ENCODE data around the gene PCYT1B.
"Not testable (repeated sequence)": the region's sequence is repeated elsewhere in the genome, so short reads cannot be mapped to it uniquely, and the experiment has no call there.

PCYT1B gene

DNA sequence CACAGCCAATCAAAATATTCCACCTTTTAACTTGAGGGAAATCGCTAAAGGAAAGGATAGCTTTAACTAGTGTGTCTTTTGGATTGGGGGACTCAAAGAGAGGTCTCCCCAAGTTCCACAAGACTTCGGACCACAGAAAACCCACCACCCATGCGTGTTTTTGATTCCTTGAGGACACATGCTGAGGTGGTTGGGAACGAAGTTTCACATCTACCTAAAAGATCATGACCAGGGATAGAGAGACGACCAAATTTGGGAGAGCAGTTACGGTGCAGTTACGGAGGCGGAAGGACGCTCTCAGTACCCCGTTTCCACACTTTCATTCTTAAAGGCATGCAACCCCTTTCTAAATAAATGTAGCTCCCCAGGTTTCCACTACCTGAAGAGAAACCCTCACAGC lies 1.1 kb downstream of the PCYT1B start:
- DNase-seq (ENCODE audit: low spot score) = no peak

DNA sequence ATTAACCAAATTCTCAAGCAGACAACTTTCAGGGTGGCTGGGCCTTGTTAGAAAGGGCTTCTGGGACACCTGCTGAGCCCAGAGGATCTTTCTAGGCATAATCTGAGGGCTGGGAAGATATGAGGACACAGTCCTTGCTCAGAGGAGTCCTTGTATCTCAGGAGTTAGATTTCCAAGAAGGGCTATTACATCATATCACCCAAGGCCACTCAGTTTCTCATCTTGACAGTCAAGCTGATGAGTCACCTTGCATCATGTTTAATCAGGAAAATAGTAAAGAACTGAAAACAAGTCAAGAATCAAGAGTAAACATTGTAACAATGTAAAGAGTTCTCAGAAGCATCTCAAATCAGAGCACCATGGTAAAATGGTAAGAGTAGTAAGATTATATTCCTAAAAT lies 4.0 kb downstream of the PCYT1B start:
- no peak for DNase-seq (ENCODE audit: low spot score)

DNA sequence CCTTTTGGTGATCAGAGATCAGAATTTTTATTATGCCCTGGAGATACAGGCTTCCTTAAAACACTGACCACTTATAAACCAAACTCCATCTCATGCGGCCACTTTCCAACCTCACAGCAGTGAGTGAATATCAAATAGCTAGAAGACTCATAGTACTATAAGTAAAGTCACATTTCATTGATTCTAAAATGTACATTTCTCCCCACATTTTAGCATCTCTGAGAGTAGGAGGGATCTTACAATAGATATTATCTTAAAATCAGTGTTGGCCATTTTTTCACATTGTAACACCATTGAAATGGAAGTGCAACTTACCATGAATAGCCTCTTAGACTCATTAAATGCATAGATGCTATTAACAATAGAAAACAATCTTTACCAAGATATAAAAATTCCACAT lies 17.4 kb downstream of the PCYT1B start:
- no peak for DNase-seq (ENCODE audit: low spot score)

DNA sequence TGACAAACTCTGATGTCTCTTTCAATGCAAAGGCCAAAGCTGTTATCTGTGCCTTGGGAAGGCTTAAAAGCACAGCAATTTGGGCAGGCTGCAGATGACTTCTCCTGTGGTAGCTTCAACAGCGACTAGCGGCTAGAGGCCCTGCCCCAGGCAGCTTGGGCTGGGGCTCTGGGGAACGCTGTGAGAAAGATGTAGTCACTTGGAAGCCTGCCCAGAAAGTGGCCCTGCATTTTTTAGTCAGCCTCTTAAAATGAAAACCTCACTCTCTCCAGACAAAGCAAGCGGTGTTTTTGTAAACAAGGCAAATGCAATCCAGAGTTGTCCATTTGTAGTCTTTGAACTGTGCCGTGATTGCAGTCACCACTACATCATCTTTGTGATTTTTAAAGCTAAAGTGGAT lies 27.5 kb downstream of the PCYT1B start:
- peak; percentile 47 for DNase-seq (ENCODE audit: low spot score)

DNA sequence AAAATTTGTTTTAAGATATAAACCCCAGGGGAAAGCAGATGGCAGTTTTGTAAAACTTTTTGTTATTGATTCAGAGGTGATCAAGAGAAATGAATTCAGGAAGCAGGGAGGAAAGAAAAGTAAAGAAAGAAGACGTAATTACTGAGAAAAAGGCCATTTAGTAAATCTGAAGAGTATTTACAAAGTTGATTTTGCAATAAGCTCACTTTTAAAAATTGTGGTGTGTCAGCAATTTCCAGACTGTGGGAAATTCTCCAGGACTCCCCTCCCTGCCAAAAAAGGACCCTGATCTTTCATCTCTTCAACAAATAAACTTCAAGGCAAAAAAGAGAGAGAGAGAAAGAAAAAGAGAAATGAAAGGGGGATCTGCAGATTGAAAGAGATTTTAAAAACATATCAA lies 36.6 kb downstream of the PCYT1B start:
- DNase-seq (ENCODE audit: low spot score) = no peak

DNA sequence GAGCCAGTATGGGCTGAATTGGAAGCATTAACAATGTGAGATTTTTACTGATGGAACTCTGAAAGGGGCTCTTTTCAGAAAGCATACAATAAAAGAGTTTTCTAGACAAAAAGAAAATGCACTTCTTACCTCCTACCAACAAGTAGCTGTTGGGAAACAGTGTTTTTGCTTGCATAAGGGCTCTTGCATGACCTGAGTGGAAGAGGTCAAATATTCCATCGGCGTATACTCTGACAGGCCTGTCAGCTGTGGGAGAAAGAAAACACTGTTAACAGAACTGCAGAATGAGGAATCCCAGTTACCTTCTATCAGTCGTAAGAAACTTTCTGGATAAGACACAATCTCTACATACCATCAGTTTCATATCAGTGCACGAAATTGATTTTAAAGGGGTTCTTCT lies 39.5 kb downstream of the PCYT1B start:
- no peak for DNase-seq (ENCODE audit: low spot score)

DNA sequence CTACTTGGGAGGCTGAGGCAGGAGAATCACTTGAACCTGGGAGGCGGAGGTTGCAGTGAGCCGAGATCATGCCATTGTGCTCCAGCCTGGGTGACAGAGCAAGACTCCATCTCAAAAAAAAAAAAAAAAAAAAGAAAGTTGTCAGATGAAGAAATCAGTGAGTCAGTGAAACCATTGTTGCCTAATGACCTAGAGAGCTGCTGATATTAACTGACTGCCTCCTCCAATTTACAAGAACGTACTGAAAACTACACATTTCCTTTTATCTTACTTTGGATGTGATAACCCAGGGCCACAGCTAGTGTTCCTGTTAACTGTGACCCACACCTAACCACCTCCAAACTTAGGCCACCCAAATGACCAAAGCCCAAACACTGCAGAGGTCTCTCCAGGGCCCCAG lies 41.2 kb downstream of the PCYT1B start:
- not testable (repeated sequence) for DNase-seq (ENCODE audit: low spot score)

DNA sequence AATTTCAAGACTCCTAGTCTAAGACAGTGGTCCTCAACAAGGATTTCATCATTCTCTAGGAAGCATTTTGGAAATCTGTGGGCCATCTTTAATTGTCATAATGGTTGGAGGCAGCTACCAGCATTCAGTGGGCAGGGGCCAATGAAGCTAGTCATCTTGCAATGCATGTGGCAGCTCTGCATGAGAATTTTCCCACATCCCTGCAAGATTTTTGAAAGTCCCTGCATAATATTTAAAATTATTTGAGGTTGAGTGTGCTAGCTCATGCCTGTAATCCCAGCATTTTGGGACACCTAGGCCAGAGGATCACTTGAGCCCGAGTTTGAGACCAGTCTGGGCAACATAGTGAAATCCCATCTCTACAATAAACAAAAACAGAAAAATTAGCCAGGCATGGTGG lies 44.0 kb downstream of the PCYT1B start:
- no peak for DNase-seq (ENCODE audit: low spot score)

DNA sequence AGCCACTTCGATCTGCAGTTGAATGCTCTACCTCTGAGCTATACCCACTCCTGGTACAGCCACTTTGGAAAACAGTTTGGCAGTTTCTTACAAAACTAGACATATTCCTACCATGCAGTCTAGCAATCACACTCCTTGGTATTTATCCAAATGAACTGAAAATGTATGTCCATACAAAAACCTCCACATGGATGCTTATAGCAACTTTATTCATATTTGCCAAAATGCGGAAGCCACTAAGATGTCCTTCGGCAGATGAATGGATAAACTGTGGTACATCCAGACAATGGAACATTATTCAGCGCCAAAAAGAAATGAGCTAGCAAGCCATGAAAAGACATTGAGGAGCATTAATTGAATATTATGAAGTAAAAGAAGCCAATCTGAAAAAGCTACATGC lies 45.3 kb downstream of the PCYT1B start:
- no peak for DNase-seq (ENCODE audit: low spot score)

DNA sequence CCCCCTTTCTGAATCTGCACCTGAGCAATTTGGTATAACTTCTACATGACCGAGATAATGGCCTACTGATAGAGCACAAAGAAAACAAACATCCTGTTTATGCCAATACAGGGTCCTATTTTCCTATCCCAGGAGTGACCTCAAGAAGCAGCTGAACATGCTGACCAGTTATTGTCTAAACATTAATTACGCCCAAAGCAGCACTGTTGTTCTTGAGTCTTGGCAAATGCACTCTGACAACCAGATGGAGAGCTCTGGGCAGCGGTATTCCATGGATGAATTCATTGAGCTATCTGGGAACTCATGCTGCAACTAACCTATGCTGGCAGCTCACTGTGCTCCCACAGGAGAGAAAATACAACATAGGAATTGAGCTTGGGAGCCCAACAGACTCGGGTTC lies 52.6 kb downstream of the PCYT1B start:
- no peak for DNase-seq (ENCODE audit: low spot score)

DNA sequence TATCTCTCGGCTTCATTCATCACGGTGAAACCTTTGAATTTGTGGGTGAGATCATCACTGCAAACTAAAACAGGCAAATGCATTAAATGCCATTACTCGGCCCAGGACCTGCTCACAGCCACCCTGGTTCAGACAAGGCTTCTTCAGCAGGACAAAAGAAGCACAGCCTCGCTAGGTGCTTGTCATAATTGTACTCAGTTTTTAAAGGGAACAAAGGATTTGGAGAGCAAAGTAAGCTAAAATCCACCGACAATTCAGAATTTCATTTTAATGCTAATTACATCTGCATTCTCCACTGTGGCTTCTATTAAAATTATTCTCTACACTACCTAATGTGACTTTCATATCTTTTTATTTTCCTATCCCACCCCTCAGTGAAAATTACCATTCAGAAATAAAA lies 57.0 kb downstream of the PCYT1B start:
- no peak for DNase-seq (ENCODE audit: low spot score)

DNA sequence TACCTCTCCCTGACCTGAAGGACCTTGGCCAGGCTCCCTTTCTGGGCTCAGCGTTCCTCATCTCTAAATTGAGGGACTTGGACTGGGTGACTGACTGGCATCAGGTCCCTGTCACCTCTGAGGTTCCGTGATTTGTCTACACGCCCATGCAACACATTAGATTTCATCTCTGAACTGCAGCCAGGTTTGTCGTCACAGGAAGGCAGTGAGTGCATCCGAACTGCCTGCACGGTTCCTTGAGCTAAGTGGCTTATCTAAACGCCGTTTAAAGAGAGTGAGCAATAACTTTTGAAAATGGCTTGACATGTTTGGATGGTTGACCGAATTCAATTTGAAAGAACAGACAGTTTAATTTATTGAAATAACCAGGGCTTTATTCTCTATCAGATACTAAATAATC lies 70.1 kb downstream of the PCYT1B start:
- DNase-seq (ENCODE audit: low spot score) = no peak

DNA sequence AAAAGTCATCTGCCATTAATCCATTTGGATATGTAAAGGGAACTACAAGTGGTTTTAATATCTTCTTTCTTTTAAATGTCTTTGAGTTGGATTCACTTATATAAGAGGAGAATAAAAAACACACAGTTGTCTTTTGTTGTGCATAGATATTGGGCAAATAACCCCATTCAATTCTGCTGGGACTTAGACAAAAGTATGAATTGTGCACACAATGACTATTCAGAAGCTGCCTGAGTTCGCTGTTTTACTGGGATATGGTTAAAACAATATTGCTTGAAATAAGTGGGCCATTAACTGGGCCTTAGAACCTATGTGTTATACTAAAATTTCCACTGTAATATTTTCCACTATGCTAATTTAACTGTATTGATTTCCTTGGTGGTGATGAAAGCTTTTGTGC lies 71.7 kb downstream of the PCYT1B start:
- no peak for DNase-seq (ENCODE audit: low spot score)

DNA sequence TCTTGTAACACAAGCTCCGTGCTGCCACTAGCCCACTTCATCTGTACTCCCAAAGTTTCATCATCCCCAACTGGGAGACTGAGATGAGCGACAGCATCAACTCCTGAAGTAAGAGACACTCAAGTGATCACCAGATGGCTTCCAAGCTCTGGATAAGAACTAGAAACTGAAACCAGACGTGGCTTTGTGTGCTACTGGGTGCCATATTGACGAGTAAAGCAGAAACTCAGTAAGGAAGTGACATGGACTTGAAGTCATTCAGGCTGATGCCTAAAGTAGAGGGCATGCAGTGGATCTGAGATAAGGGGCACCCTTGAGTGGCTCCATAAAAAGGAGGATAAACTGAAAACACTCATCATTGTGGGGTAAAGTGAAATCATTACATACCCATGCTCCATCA lies 72.4 kb downstream of the PCYT1B start:
- no peak for DNase-seq (ENCODE audit: low spot score)

DNA sequence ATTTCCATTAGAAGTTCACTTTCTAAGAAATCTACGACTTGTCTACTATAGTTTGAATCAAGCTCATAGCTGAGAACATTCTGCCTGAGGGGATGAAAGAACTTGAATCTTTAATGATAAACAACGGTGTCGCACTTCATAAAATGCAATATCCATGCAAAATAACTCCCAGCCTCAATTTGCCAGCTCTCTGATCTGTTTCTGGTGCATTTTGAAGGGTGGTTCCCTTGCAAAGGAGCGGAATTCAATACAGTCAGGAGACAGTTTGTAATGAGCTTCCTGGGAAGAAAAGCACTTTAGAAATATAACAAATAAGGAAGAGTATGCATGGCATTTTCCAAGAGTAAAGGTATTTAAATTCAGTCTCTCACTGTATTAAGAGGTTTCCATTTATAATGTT lies 80.0 kb downstream of the PCYT1B start:
- no peak for DNase-seq (ENCODE audit: low spot score)

DNA sequence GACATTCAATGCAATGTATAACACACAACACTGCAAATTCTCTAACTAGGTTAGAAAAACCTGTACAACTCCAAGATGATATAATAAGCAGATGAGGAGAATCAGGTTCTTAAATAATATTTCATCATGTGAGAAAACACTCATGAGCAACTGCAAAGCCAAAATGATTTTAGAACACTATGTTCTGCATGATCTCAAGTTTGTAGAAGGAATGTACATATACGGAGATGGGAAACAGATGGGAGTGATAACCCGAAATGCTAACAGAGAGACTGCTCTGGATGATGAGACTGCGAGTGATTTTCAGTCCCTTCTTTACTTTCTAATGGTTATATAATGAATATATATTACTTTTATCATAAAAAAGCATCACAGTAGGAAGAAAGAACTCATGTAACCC lies 80.9 kb downstream of the PCYT1B start:
- no peak for DNase-seq (ENCODE audit: low spot score)

DNA sequence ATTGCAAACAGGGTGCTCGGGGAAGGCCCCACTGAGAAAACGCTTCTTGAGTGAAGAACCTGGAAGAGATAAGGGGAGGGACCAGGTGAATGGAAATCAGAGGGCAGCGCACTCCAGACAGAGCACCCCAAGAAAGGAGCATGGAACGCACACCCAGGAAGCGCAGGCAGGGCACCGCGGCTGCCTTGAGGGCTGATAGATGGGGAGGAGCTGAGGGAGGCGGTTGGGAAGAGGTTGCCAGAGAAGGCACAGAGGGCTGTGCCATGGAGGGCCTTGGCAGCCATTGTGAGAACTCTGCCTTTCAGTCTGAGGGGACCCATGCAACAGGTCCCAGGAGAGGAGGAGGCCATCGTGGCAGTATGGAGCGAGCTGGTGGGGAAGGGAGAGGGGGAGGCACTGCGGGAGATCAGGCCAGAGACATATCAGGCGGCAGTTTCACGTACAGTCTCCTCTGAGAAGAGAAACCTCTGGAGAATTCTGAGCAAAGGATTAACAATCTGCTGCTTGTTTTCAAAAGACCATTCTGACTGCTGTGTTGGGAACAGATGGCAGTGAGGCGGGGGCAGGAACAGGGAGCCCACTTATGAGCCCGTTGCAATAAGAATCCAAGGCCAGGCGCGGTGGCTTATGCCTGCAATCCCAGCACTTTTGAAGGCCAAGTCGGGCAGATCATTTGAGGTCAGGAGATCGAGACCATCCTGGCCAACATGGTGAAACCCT lies 83.7 kb downstream of the PCYT1B start:
- DNase-seq (ENCODE audit: low spot score) = no peak

DNA sequence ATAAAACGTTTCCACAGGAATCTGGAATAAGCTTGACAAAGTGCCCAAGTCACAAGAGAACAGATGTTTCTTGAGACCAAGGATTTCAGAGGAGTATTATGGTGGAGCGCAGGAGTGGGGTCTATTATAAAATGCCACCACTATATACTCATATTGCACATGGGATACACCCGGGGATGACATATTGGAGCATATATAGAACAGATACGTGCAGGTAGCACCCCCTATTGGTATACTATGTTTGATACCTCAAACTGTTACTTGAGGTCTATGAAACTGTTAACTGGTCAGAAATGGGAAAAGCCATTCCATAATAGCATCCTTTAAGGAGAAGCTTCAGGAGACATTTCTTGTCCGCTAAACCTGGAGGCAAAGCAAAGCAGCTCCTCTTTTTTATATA lies 86.0 kb downstream of the PCYT1B start:
- DNase-seq (ENCODE audit: low spot score) = peak; percentile 6

DNA sequence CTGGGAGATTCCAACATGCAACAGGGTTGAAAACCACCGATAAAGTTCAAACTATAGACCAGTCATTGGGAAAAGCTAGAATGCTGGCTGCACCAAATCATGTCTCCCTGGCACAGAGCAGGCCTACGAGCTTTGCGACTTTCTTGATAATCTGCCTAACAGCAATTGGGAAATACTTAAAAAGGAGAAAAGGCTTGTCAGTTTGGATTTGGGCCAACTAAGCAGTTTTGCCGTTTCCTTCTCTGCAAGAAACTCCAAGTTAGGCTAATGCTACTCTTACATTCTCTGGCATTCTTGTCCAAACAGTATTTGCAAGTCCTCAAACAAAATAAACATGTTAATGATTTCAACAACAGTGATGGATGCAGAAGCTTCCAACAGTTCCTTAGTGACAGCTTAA lies 94.1 kb downstream of the PCYT1B start:
- no peak for DNase-seq (ENCODE audit: low spot score)

DNA sequence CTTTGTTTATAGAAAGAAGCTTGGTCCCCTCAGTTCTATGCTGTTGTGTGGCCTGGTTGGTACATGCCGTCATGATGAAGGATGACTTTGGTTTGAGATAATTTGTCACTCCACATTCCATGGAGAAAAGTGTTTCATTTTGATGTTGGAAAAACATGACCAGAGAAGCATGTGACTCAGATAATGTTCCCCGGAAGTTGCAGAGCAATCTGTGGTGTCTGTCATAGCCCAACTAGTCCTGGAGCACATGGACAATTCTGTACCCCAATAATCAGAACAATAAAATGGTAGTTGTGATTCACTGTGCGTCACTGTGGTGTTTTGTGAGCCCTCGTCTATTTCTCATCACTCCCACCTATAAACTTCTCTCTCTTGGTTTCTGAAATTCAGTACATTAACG lies 97.0 kb downstream of the PCYT1B start:
- no peak for DNase-seq (ENCODE audit: low spot score)

DNA sequence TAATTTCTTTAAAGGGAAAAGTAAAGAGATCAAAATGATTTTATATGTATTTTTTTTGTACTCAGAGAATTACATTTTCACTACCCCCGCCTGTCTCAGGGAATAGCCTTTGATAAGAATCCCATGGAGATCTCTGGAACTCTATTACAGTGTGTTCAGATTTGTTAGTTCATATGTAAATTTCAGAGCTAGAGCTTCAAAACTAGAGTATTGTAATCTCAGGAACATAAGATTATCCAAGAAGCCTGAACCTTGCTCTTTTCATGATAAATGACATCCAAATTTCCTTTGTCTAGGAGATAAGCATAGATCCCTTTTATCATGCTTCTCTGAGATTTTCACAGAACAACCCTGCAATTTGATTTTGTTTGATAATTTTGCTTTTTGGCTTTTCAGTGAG lies 99.2 kb downstream of the PCYT1B start:
- DNase-seq (ENCODE audit: low spot score) = no peak

DNA sequence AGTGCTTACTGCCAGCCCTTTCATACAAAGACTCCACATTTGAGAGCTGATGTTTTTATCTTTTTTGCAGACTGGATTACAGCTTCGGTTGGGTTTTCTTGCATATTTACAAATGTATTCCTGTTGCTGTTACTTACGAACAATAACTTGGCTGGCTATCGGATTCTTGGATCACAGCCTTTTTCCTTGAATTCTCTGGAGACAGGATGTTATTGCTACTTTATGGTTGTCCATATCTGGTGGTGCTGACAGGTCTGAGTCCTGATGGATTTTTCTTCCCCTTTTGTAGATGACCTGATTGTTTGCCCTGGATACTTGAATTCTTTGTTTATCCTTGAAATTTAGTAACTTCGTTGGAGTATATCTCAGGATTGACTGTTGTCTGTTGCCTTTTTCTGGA lies 104.4 kb downstream of the PCYT1B start:
- no peak for DNase-seq (ENCODE audit: low spot score)

DNA sequence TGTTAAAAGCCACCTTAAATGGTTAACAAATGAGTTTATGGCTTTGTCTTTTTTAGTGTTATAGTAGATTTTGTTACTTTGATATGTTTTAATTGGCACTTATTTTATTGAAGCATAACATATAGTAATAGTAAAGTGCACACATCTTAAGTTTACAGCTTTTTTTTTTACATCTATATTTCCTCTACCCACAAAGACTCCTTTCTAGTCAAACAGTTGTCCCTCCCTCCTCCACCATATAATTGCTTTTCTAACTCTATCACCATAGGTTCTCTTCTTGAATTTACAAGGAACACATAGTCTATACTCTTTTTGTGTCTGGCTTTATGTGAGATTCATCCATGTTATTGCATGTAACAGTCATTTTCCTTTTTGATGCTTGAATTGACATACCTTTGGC lies 110.6 kb downstream of the PCYT1B start:
- DNase-seq (ENCODE audit: low spot score) = no peak

DNA sequence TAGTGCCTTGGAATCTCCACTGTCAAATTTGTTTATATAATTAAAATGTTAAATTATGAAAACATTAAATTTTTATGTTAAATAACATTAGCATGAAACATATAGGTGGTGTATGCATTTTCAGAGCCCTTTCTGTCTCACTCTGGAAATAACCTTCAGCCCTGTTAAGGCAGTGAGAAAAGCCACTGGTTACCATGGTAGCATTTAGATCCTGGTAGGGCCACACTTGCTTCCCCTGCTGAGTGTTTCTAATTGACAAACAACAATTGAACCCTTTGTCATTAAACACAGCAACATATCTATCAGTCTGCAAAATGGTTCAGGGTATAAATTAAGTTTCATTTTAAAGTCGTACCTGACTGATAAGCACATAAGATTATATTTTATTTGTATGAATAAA lies 118.5 kb downstream of the PCYT1B start:
- no peak for DNase-seq (ENCODE audit: low spot score)

DNA sequence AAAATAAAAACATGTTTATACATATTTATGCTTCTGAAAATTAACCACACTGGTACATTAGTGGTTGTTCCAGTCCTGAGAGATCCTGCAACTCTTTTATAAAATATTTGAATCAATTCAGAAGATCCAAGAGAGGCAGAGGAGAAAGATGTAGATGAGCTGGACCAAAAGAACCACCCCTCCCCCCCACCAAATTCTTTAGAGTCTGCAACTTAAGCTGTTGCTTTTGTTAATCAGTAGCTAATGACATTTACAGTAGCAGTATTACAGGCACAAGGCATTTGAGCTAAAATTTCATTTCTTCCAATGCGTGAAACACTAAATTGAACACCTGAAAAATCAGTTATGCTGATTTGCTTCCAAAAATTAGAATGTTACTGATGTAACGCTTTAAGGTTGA lies 120.5 kb downstream of the PCYT1B start:
- DNase-seq (ENCODE audit: low spot score) = no peak
